ENCODE measurements around the gene GALNT16. TPM values are rescaled to one million over a fixed set of nuclear protein-coding genes. Genes with fewer than 3 reads are reported as not detected.
A peak's percentile ranks its signal among the peaks of the same experiment; 100 is the strongest.

The GALNT16 gene
- total RNA-seq, 4 donors from 2014 or later: 2.1 to 35.9 (median 11.5) TPM

GRCh38 chr14:69249603-69250002 lies 10.4 kb upstream of the GALNT16 start:
- no peak for TF ChIP-seq CTCF (IDR thresholded peaks at IDR 0.05)
- no peak for TF ChIP-seq POLR2A (IDR thresholded peaks at IDR 0.05)
- no peaks in the 10 kb centered on the region for H3K36me3 ChIP-seq
- peak overlapping the region; percentile 9 to 80 for H3K27ac ChIP-seq
- no peak for DNase-seq
- intact Hi-C loops (cut with DNase I; ENCODE audit: low total_unique reads): no loop called here
- H3K4me3 ChIP-seq: no peak overlapping the region
- H3K4me1 ChIP-seq: no peaks in the 10 kb centered on the region
- no peaks in the 10 kb centered on the region for H3K9me3 ChIP-seq
- no peaks in the 10 kb centered on the region for H3K27me3 ChIP-seq

GRCh38 chr14:69252851-69253250 lies 7.1 kb upstream of the GALNT16 start:
- no peaks in the 10 kb centered on the region for H3K4me1 ChIP-seq
- no peak overlapping the region for H3K27ac ChIP-seq
- intact Hi-C loops (cut with DNase I; ENCODE audit: low total_unique reads): no loop called here
- no peaks in the 10 kb centered on the region for H3K36me3 ChIP-seq
- H3K4me3 ChIP-seq: no peak overlapping the region
- no peaks in the 10 kb centered on the region for H3K27me3 ChIP-seq
- H3K9me3 ChIP-seq: no peaks in the 10 kb centered on the region
- TF ChIP-seq POLR2A (IDR thresholded peaks at IDR 0.05): no peak
- no peak for DNase-seq

- Histone ChIP-seq H3K27ac (no peak overlapping the region), H3K36me3 (no peaks in the 10 kb centered on the region), H3K9me3 (no peaks in the 10 kb centered on the region), H3K4me3 (peak overlapping the region; percentile 39 to 41), H3K27me3 (peaks cover 0 to 5% of the 10 kb centered on the region in 2 donors), H3K4me1 (no peaks in the 10 kb centered on the region)
- DNase-seq: no peak
- TF ChIP-seq CTCF (IDR thresholded peaks at IDR 0.05) (no peak), POLR2A (IDR thresholded peaks at IDR 0.05) (no peak)
- intact Hi-C loops (cut with DNase I; ENCODE audit: low total_unique reads): no loop called here
Observed at GRCh38 chr14:69259168-69259526, 811 bp upstream of the GALNT16 start.

GRCh38 chr14:69260190-69260860 lies 367 bp downstream of the GALNT16 start:
- Histone ChIP-seq H3K9me3 (no peaks in the 10 kb centered on the region), H3K27me3 (peaks cover 0 to 5% of the 10 kb centered on the region in 2 donors), H3K4me3 (peak overlapping the region; percentile 39 to 41), H3K36me3 (no peaks in the 10 kb centered on the region), H3K27ac (peak overlapping the region; percentile 51 to 62), H3K4me1 (no peaks in the 10 kb centered on the region)
- TF ChIP-seq POLR2A (IDR thresholded peaks at IDR 0.05) (no peak), CTCF (IDR thresholded peaks at IDR 0.05) (no peak)
- intact Hi-C loops (cut with DNase I; ENCODE audit: low total_unique reads): no loop called here
- no peak for DNase-seq

DNA sequence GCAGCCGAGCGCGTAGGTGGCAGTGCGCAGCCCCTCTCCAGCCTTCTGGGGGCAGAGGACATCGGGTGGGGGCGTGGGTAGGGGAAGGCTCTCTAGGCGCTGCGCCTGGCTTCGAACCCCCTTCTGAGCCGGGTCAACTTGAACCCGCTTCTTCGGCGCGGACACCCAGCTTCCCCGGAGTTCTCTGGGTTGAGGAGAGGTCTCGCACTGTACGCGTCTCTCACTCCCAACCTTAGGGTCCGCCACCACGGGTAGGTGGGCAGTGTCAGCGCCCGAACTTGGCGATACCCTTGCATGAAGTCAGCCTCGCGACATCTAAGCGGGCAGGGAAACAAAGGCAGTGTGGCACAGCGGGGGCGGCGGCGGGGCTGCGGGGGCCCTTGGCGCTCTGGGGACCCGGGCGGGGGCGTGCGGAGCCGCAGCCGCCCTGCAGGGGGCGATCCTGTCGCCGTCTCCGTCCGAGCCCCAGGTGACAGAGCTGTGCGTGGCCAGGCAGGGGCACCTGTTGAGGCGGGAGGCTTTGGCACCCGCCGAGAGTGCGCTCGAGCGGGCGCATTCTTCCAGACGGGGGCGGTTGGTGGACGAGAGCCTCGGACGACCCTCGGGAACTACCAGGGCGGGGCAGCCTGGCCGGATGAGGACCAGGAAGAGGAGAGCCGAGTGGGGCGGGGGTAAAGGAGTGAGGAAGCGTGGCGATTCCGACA lies 1.1 kb downstream of the GALNT16 start:
- Histone ChIP-seq H3K27ac (peak overlapping the region; percentile 51 to 62), H3K4me1 (no peaks in the 10 kb centered on the region), H3K36me3 (no peaks in the 10 kb centered on the region), H3K9me3 (no peaks in the 10 kb centered on the region), H3K27me3 (peaks cover 0 to 5% of the 10 kb centered on the region in 2 donors), H3K4me3 (peak overlapping the region; percentile 39 to 41)
- intact Hi-C loops (cut with DNase I; ENCODE audit: low total_unique reads): no loop called here
- TF ChIP-seq CTCF (IDR thresholded peaks at IDR 0.05) (peak; percentile 48 to 70 (median 52)), POLR2A (IDR thresholded peaks at IDR 0.05) (no peak)
- DNase-seq: peak in 1 of 2 donors; percentile 48
